T-helper 9 cell (primary cell): ENCODE measurements around the gene MAU2.

ENCODE experiments used
- DNase-seq: peaks from one replicate; pipeline ENCODE4 v3.0.0-alpha.2; 2020
- total RNA-seq, 2 donors: gene quantifications; one replicate each; lab custom pipeline; 2026; lab: John Stamatoyannopoulos, UW

Gene MAU2
- 110 to 134 reads per million in 2 donors for total RNA-seq

- peak; percentile 83 for DNase-seq
Measured at GRCh38 chr19:19320361-19321140, at the start of gene MAU2, which contains the start of gene SUGP1. Gene MAU2, plus strand, starts transcription at chr19:19320829. Its CDS starts 31 bp downstream, at chr19:19320860. Gene SUGP1, minus strand, starts transcription at chr19:19320509. Its CDS starts 13 bp downstream, at chr19:19320496.

GRCh38 chr19:19271828-19272599 lies 48.6 kb upstream of the MAU2 start:
- DNase-seq, result no peak

GRCh38 chr19:19274146-19274545 lies 46.5 kb upstream of the MAU2 start:
- DNase-seq, result no peak

- DNase-seq, result no peak
Measured at GRCh38 chr19:19274716-19275565, 45.7 kb upstream of the MAU2 start.

GRCh38 chr19:19276386-19276785 lies 44.2 kb upstream of the MAU2 start:
- no peak for DNase-seq

- DNase-seq, result no peak
Measured at GRCh38 chr19:19276851-19277250, 43.8 kb upstream of the MAU2 start.

- no peak for DNase-seq
Measured at GRCh38 chr19:19278315-19278714, 42.3 kb upstream of the MAU2 start.

GRCh38 chr19:19279062-19279612 lies 41.5 kb upstream of the MAU2 start:
- no peak for DNase-seq

- no peak for DNase-seq
Measured at GRCh38 chr19:19279853-19280252, 40.8 kb upstream of the MAU2 start.

GRCh38 chr19:19280561-19280960 lies 40.1 kb upstream of the MAU2 start:
- DNase-seq, result no peak

- DNase-seq, result no peak
Measured at GRCh38 chr19:19285686-19286085, 34.9 kb upstream of the MAU2 start.

- no peak for DNase-seq
Measured at GRCh38 chr19:19292607-19293006, 28.0 kb upstream of the MAU2 start.

GRCh38 chr19:19294914-19295313 lies 25.7 kb upstream of the MAU2 start:
- no peak for DNase-seq

GRCh38 chr19:19296953-19297689 lies 23.5 kb upstream of the MAU2 start:
- no peak for DNase-seq

- no peak for DNase-seq
Measured at GRCh38 chr19:19297759-19298158, 22.9 kb upstream of the MAU2 start.

GRCh38 chr19:19300613-19301012 lies 20.0 kb upstream of the MAU2 start:
- no peak for DNase-seq

GRCh38 chr19:19303411-19303810 lies 17.2 kb upstream of the MAU2 start:
- DNase-seq, result no peak

- no peak for DNase-seq
Measured at GRCh38 chr19:19304186-19304965, 16.3 kb upstream of the MAU2 start.

- no peak for DNase-seq
Measured at GRCh38 chr19:19305066-19305465, 15.6 kb upstream of the MAU2 start.

GRCh38 chr19:19305696-19306095 lies 14.9 kb upstream of the MAU2 start:
- no peak for DNase-seq

- no peak for DNase-seq
Measured at GRCh38 chr19:19306191-19306590, 14.4 kb upstream of the MAU2 start.
